NCI-H748 (cell line): Measurements from ENCODE around the gene PELI1.

Experiments
- DNase-seq: peaks from one replicate; lab custom pipeline; 2025; ENCODE audit not compliant: unreplicated experiment; lab: John Stamatoyannopoulos, UW

The PELI1 gene

GRCh38 chr2:64144057-64145013 lies at the start of gene PELI1:
Gene PELI1, minus strand, starts transcription at chr2:64144420. Its CDS starts 36,110 bp downstream, at chr2:64108310.
- DNase-seq = peak; percentile 96

- no peak for DNase-seq
Measured at GRCh38 chr2:64193491-64193890, 49.3 kb upstream of the PELI1 start.

GRCh38 chr2:64192664-64193105 lies 48.5 kb upstream of the PELI1 start:
- no peak for DNase-seq

- DNase-seq = no peak
Measured at GRCh38 chr2:64192125-64192479, 47.9 kb upstream of the PELI1 start.

GRCh38 chr2:64189586-64189985 lies 45.4 kb upstream of the PELI1 start:
- no peak for DNase-seq

- no peak for DNase-seq
Measured at GRCh38 chr2:64189167-64189566, 44.9 kb upstream of the PELI1 start.

- DNase-seq = no peak
Measured at GRCh38 chr2:64186699-64187605, 42.7 kb upstream of the PELI1 start.

GRCh38 chr2:64179582-64180321 lies 35.5 kb upstream of the PELI1 start:
- no peak for DNase-seq

GRCh38 chr2:64177315-64177714 lies 33.1 kb upstream of the PELI1 start:
- no peak for DNase-seq

GRCh38 chr2:64175419-64176197 lies 31.4 kb upstream of the PELI1 start:
- DNase-seq = no peak

- DNase-seq = no peak
Measured at GRCh38 chr2:64173156-64174135, 29.2 kb upstream of the PELI1 start.

GRCh38 chr2:64168756-64169155 lies 24.5 kb upstream of the PELI1 start:
- DNase-seq = no peak

- no peak for DNase-seq
Measured at GRCh38 chr2:64168201-64168600, 24.0 kb upstream of the PELI1 start.

- no peak for DNase-seq
Measured at GRCh38 chr2:64166637-64167420, 22.6 kb upstream of the PELI1 start.

- DNase-seq = no peak
Measured at GRCh38 chr2:64166212-64166611, 22.0 kb upstream of the PELI1 start.

GRCh38 chr2:64165706-64166105 lies 21.5 kb upstream of the PELI1 start:
- DNase-seq = no peak

GRCh38 chr2:64164629-64165028 lies 20.4 kb upstream of the PELI1 start:
- DNase-seq = no peak

- DNase-seq = no peak
Measured at GRCh38 chr2:64162516-64162915, 18.3 kb upstream of the PELI1 start.
